OCI-LY7 (cell line): ENCODE data around the gene C1orf35. TPM values are rescaled to one million over a fixed set of nuclear protein-coding genes. Genes with fewer than 3 reads are reported as not detected.

Source experiments
- BruUV-seq: library from RNA; stranded (reverse); fragments of 400-500 nt; replicated peaks from 2 replicates; lab custom pipeline; 2021; lab: Mats Ljungman, UMichigan
- CTCF ChIA-PET: fragments of 300-600 bp; sonication (Branson Sonifier 250); formaldehyde crosslinking; loops from one replicate; lab custom pipeline; 2022; ENCODE audit warnings: antibody characterized with exemption; ENCODE audit not compliant: unreplicated experiment; lab: Charles Lee
- POLR2A ChIA-PET: fragments of 300-600 bp; sonication (Branson Sonifier 250); formaldehyde crosslinking; loops from one replicate; lab custom pipeline; 2022; ENCODE audit warnings: antibody characterized with exemption; lab: Charles Lee
- DNase-seq: peaks from one replicate; pipeline ENCODE4 v3.0.0-alpha.2; 2015; ENCODE audit warnings: low spot score
- H2AFZ ChIP-seq: fragments of 200-600 bp; sonication (generic), shearing (Covaris generic); 2 replicates; pipeline ENCODE4 v1.6.1; 2014; ENCODE audit warnings: mild to moderate bottlenecking, antibody characterized with exemption, low read length, moderate library complexity
- H3K27ac ChIP-seq: fragments of 200-600 bp; sonication (generic); 2 replicates; pipeline ENCODE4 v1.5.1; 2014; ENCODE audit warnings: mixed run types, low read depth, mild to moderate bottlenecking, moderate library complexity, low read length, inconsistent platforms; ENCODE audit not compliant: poor library complexity, severe bottlenecking
- H3K36me3 ChIP-seq: fragments of 200-600 bp; sonication (generic); 2 replicates; pipeline ENCODE4 v1.6.1; 2014; ENCODE audit warnings: mild to moderate bottlenecking, antibody characterized with exemption, low read length, moderate library complexity, mixed read lengths; ENCODE audit not compliant: insufficient read depth
- H3K4me1 ChIP-seq: fragments of 200-600 bp; sonication (generic); 2 replicates; pipeline ENCODE4 v1.5.1; 2014; ENCODE audit warnings: mild to moderate bottlenecking, low read length; ENCODE audit not compliant: insufficient read depth, poor library complexity, severe bottlenecking
- H3K4me2 ChIP-seq: fragments of 200-600 bp; sonication (generic); 2 replicates; pipeline ENCODE4 v1.6.1; 2014; ENCODE audit warnings: mild to moderate bottlenecking, low read length
- H3K4me3 ChIP-seq: fragments of 200-600 bp; sonication (generic); 2 replicates; pipeline ENCODE4 v1.5.1; 2014; ENCODE audit warnings: mild to moderate bottlenecking, low read depth, low read length; ENCODE audit not compliant: poor library complexity, severe bottlenecking
- H3K79me2 ChIP-seq: fragments of 200-600 bp; sonication (generic); 2 replicates; pipeline ENCODE4 v1.6.1; 2016; ENCODE audit warnings: low read depth, mild to moderate bottlenecking, low read length, moderate library complexity, mixed read lengths; ENCODE audit not compliant: insufficient read depth
- H3K9me2 ChIP-seq: fragments of 200-600 bp; sonication (generic); 2 replicates; pipeline ENCODE4 v1.6.1; 2016; ENCODE audit warnings: mild to moderate bottlenecking, low read length, mixed read lengths; ENCODE audit not compliant: insufficient read depth
- H3K9me3 ChIP-seq: fragments of 200-600 bp; sonication (generic); 2 replicates; pipeline ENCODE4 v1.6.1; 2014; ENCODE audit warnings: mild to moderate bottlenecking, mixed run types, low read length, mixed read lengths
- H4K20me1 ChIP-seq: fragments of 200-600 bp; sonication (generic); 2 replicates; pipeline ENCODE4 v1.6.1; 2014; ENCODE audit warnings: mild to moderate bottlenecking, antibody characterized with exemption, low read length, moderate library complexity, mixed read lengths; ENCODE audit not compliant: insufficient read depth
- CTCF ChIP-seq: fragments of 200-600 bp; sonication (generic); conservative IDR thresholded peaks from 2 replicates; pipeline ENCODE4 v1.5.1; 2014; ENCODE audit warnings: mild to moderate bottlenecking, antibody characterized with exemption, low read length, moderate library complexity, mixed read lengths
- EZH2phosphoT487 ChIP-seq: fragments of 200-600 bp; sonication (generic); IDR thresholded peaks from 2 replicates; pipeline ENCODE4 v1.6.1; 2018; ENCODE audit warnings: low read depth, borderline replicate concordance, mild to moderate bottlenecking, mixed run types, antibody characterized with exemption, low read length, moderate library complexity, mixed read lengths
- intact Hi-C: fragments of 100-400 bp; cut with micrococcal nuclease; formaldehyde crosslinking; loops from one replicate; pipeline ENCODE4 v1.10.0; 2022; ENCODE audit not compliant: unreplicated experiment
- microRNA-seq: library from miRNA; unstranded; fragments of <30 nt; microRNA quantifications from one replicate; pipeline ENCODE4 v1.2.0, GENCODE V29; 2022; ENCODE audit warnings: borderline replicate concordance
- small RNA-seq: library from RNA; depleted of rRNA; stranded (forward); fragments of <200 nt; gene quantifications from one replicate; pipeline ENCODE3, GENCODE V24; 2014
- total RNA-seq, 2 experiments: library from RNA; depleted of rRNA in 1 of 2; stranded (reverse); fragments of >200 nt in 1 of 2; shearing (Covaris generic) in 1 of 2; gene quantifications; 2 replicates each; pipeline ENCODE4 v1.2.3, GENCODE V29; 2014 to 2022

C1orf35 gene
- total RNA-seq, 2 experiments from 2014 or later: 30.7 to 33.3 TPM

- no peaks in the 10 kb centered on the region for H3K36me3 ChIP-seq
- no peaks in the 10 kb centered on the region for H3K9me2 ChIP-seq
- no peaks in the 10 kb centered on the region for H3K9me3 ChIP-seq
- DNase-seq: no peak
- H3K4me3 ChIP-seq: no peak overlapping the region
- intact Hi-C loops: no loop called here
- ChIA-PET CTCF (no interaction called here), POLR2A (interaction anchor here (0.5 kb wide), 1 partner anchor 277 kb away, joined by 3 read pairs; no protein-coding TSS in a partner anchor)
- H3K4me1 ChIP-seq: peaks cover 5% of the 10 kb centered on the region
- no peak overlapping the region for H3K4me2 ChIP-seq
- H3K79me2 ChIP-seq: no peaks in the 10 kb centered on the region
- H3K27ac ChIP-seq: no peak overlapping the region
- no peaks in the 10 kb centered on the region for H4K20me1 ChIP-seq
- no TSS peak for BruUV-seq
- no peak for TF ChIP-seq EZH2phosphoT487
- no peak for TF ChIP-seq CTCF
- H2AFZ ChIP-seq: no peak overlapping the region
Observed at GRCh38 chr1:228058172-228058948, 44.8 kb downstream of the C1orf35 start.

Small RNA genes within 50 kb of the gene (microRNA-seq; reads per million reads assigned to microRNA genes)
- 3.0 reads per million for gene MIR3620

Small RNA genes within 50 kb of the gene (small RNA-seq; reads per million reads assigned to genes)
- not detected for gene AL359510.1

Other genes with a start within 250 kb of the C1orf35 start
- not detected in 2 replicates for gene WNT9A, start 155.4 kb downstream of the C1orf35 start, total RNA-seq (2014; rRNA removed; shearing (Covaris generic))
- gene WNT9A, start 155.4 kb downstream of the C1orf35 start, total RNA-seq (2022): not detected in 2 replicates
- not detected in 2 replicates for gene WNT3A, start 96.3 kb downstream of the C1orf35 start, total RNA-seq (2014; rRNA removed; shearing (Covaris generic))
- not detected in 2 replicates for gene WNT3A, start 96.3 kb downstream of the C1orf35 start, total RNA-seq (2022)
- 125 and 163 TPM in 2 replicates for gene ARF1, start 20.6 kb downstream of the C1orf35 start, total RNA-seq (2014; rRNA removed; shearing (Covaris generic))
- gene ARF1, start 20.6 kb downstream of the C1orf35 start, total RNA-seq (2022): 311 and 322 TPM in 2 replicates
- 92.8 and 99.5 TPM in 2 replicates for gene MRPL55, start 6.0 kb upstream of the C1orf35 start, total RNA-seq (2014; rRNA removed; shearing (Covaris generic))
- 46.3 and 50.0 TPM in 2 replicates for gene MRPL55, start 6.0 kb upstream of the C1orf35 start, total RNA-seq (2022)
- 197 and 201 TPM in 2 replicates for gene GUK1, start 37.0 kb upstream of the C1orf35 start, total RNA-seq (2014; rRNA removed; shearing (Covaris generic))
- gene GUK1, start 37.0 kb upstream of the C1orf35 start, total RNA-seq (2022): 131 and 154 TPM in 2 replicates
- gene GJC2, start 46.6 kb upstream of the C1orf35 start, total RNA-seq (2014; rRNA removed; shearing (Covaris generic)): 0.22 and 0.31 TPM in 2 replicates
- gene GJC2, start 46.6 kb upstream of the C1orf35 start, total RNA-seq (2022): 0.53 and 0.80 TPM in 2 replicates
- gene IBA57, start 62.5 kb upstream of the C1orf35 start, total RNA-seq (2014; rRNA removed; shearing (Covaris generic)): 3.2 and 9.9 TPM in 2 replicates
- 9.1 and 10.8 TPM in 2 replicates for gene IBA57, start 62.5 kb upstream of the C1orf35 start, total RNA-seq (2022)
- gene OBSCN, start 104.7 kb upstream of the C1orf35 start, total RNA-seq (2014; rRNA removed; shearing (Covaris generic)): 29.5 and 51.1 TPM in 2 replicates
- 43.7 and 45.2 TPM in 2 replicates for gene OBSCN, start 104.7 kb upstream of the C1orf35 start, total RNA-seq (2022)